CD4-positive, alpha-beta T cell treated with Interferon gamma for 1 hour (primary cell): ENCODE data around the gene PI16.
A peak's percentile ranks its signal among the peaks of the same experiment; 100 is the strongest.
"Not testable (repeated sequence)": the region's sequence is repeated elsewhere in the genome, so short reads cannot be mapped to it uniquely, and the experiment has no call there.

Source experiments
- DNase-seq: peaks from one replicate; pipeline ENCODE4 v3.0.0-alpha.2; 2020

PI16 gene

GRCh38 chr6:36976509-36976908, 22.0 kb downstream of the PI16 start:
- DNase-seq: no peak

DNA sequence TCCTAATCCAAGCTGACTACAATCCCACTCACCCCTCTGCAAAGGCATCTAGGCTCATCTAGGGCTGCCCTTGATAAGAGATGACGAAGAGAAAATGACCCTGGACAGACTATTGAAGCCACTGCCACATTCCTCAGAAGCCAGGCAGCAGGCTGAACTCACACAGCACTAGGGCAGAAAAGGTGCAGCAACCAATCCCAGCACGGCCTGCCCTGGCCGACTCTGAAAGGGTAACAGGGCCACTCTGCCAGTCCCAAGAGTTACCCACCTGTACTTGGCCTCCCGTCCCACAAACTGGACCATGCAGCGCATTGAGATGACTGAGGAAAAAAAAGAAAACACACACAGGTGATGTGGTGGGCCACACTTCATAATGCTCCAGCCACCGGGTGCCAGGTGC, 22.4 kb downstream of the PI16 start:
- DNase-seq: no peak

- no peak for DNase-seq
Measured at GRCh38 chr6:36977470-36977941, 23.0 kb downstream of the PI16 start.

GRCh38 chr6:36978421-36979346, 24.1 kb downstream of the PI16 start:
- no peak for DNase-seq

- peak; percentile 31 for DNase-seq
Measured at GRCh38 chr6:36979347-36979742, 24.8 kb downstream of the PI16 start.

DNA sequence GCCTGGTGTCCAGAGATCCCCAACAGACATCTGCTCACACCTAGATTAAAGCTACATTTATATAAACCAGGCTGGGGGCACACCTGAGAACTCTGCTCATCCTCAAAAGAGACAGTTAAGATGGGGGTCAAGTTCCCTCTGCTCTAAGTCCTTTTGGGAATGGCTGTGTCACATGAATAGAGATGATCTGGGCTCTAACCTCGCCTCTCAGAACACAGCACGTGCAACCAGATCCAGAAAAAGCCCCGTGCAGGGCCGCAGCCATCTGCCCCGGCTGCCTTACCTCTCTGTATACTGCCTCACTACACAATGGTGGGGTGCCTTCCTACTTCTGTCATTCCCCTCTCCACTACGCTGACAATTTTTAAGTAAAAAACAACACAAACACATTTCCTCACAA, 25.6 kb downstream of the PI16 start:
- no peak for DNase-seq

- DNase-seq: no peak
Measured at GRCh38 chr6:36980876-36981619, 26.5 kb downstream of the PI16 start.

DNA sequence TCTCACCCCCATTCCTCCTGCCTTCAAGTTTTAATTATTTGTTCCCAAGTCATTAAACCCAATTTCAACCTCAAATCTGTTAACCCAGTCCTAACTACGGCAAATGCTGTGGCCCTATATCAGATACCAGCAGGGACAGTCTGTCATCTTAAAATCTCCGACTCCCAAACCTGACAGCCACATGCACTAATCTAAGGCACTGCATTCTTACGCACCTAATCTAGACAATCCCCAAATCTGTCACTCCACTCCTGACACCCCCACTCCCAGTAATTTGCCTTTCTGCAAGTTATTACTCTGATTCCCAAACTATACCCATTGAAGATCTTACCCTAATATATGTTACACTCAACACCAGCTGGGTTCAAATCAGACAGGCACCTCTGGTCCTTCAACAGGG, 29.0 kb downstream of the PI16 start:
- DNase-seq: no peak

DNA sequence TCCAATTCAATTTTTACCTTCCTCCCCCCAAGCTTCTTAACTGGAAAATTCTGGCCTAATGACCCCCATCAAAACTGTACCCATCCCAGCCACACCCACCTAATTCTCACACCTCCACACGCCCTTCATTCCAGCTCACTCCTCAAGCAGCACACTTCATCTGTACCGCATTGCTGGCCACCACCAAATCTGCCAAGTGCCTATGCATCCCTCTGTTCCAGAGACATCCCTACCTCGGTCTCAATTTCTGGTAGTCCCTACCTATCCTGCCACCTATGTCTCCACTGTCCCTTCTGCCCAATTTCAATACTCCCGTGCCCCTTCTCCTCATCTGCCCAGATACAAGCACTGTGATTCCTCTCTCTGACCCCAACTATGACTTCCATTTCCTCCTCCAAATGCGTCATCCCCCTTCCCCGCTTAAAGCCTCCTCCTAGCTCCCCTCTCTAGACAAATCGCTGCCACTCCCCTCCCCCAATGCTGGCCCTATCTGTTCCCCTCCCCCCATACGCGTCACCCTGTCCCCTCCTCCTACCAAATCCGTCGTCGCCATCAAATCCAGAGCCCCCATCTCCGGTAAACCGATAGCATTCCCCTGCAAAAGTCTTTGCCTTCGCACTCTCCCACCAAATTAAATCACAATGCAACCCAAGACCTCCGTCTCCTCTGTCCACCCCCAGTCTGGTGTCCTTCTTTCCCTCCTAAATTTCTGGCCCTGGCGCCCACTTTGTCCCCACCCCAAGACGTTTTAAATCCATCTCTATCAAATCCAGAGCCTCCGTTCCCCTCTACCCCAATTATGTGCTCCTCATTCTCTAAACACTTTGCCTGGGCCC, 30.3 kb downstream of the PI16 start:
- peak; percentile 79 for DNase-seq

- no peak for DNase-seq
Measured at GRCh38 chr6:36985417-36985807, 30.9 kb downstream of the PI16 start.

DNA sequence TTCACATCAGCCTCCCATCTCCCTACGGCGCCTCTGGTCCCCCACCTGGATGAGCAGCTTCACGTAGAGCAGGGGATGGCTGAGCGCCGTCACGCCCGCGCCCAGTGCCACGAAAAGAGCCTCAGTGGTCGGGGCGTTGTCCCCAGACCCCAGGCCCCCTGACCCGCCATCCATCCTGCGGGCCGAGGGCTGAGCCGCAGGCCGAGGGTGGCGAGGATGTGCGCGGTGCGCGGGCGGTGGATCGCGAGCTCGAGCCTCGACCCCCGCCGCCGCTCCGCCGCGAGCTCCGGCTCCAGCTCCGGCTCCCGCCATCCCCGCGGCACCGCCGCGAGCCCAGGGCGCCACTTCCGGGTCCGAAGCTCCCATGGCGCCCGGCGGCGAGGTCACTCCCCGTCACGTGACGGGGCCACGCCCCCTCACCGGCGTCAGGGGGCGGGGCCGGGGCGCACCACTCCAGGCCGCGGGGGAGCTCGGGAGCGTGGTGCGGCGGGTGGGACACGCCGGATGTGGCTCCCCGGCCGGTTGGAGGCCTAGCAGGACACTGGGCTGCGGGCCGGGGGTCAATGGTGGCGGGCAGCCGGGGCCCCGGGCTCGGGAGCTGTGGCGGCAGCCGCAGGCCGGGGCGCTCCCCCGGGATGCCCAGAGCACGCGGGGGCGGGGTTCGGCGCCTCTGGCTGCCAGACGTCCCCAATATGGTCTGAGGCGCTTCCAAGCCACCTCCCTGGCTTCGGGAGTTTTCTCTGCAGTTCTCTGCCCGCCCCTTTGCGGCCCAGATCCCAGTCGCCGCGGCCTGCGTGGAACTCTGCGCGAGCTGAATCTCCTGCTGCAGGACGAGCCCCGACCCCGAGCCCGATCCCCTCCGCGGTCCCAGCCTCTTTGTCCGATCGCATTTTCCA, 31.5 kb downstream of the PI16 start, which contains the start of gene MTCH1:
Gene MTCH1, minus strand, starts transcription at position 389 of the 896 bp plus-strand sequence. Its CDS starts 23 bp downstream, at position 366.
- DNase-seq: peak; percentile 85

DNA sequence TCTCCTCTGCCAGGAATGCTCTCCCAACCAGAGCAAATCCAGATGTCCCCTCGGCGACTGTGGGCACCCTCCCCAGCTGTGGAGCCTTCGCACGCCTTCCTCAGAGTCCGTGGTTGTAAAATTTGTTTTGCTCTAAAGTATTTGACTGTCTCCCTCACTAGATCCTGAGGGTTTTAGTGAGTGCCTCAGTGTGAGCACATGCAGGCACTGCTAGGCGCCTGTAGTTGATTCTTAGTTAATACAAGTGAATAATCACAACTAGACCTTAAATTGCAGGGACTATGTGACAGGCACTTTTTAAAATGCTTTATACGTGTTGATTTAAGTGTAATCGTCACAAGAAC, 32.1 kb downstream of the PI16 start:
- DNase-seq: no peak

- DNase-seq: no peak
Measured at GRCh38 chr6:36989264-36989663, 34.7 kb downstream of the PI16 start.

- not testable (repeated sequence) for DNase-seq
Measured at GRCh38 chr6:36990401-36990800, 35.9 kb downstream of the PI16 start.

- no peak for DNase-seq
Measured at GRCh38 chr6:36997811-36998722, 43.5 kb downstream of the PI16 start.

- no peak for DNase-seq
Measured at GRCh38 chr6:36998723-36999038, 44.1 kb downstream of the PI16 start.

DNA sequence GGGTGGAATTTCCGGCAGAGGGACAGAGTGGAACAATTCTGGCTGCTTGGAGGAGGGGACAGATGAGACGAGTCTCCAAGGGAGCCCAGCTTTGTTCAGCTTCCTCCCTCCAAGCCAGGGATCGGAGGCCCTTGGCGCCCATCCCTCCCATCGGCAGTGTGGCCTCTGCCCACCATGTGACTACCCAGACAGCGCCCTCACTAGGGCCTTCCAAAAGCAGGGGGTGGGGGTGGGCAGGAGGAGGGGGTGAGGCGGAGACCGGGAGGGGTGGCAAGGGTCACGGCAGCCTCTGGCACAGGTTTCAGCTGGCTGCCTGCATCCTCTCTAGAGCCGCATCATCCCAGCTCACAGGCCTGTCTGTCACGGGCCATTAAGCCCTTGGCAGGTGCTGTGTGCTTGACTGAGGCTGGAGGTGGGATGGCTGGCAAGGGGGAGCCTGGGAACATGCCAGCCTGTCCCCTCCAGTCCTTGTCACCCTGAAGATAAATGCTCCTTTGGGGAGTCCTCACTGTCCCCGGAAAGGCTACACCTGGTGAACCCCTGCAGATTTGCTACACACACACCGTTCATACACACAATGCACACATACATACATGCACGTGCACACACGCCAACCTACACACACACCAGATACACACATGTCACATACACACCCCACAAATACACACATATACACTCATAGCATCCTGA, 44.7 kb downstream of the PI16 start:
- DNase-seq: no peak

DNA sequence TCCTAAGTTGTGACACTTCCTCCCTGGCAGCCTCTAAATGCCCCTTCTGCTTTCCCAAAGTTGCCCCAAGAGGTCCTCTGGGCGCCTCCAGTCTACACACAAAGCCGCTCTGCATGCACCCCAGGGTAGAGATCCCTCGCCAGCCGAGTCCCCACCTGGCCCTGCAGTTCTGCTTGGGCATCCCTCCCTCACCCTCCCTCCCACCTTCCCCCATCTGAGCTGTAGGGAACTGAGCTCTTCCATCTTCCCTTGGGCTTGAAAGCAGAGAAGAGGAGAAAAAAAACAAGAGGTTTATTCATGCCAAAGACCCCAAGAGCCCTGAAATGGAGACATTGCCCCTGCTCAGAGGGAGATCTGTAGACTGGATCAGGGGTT, 45.2 kb downstream of the PI16 start:
- DNase-seq: no peak

GRCh38 chr6:37004044-37004980, 49.8 kb downstream of the PI16 start:
- DNase-seq: peak; percentile 26
